GM19023 (cell line): Measurements from ENCODE around the gene LRRC63.
"Not testable (repeated sequence)": the region's sequence is repeated elsewhere in the genome, so short reads cannot be mapped to it uniquely, and the experiment has no call there.

Source experiments
- ATAC-seq: cut with Tn5 transposase; IDR thresholded peaks from one replicate; pipeline ENCODE4 v1.9.1; 2021; ENCODE audit warnings: mild to moderate bottlenecking, moderate library complexity; ENCODE audit not compliant: unreplicated experiment

The LRRC63 gene, protein sequence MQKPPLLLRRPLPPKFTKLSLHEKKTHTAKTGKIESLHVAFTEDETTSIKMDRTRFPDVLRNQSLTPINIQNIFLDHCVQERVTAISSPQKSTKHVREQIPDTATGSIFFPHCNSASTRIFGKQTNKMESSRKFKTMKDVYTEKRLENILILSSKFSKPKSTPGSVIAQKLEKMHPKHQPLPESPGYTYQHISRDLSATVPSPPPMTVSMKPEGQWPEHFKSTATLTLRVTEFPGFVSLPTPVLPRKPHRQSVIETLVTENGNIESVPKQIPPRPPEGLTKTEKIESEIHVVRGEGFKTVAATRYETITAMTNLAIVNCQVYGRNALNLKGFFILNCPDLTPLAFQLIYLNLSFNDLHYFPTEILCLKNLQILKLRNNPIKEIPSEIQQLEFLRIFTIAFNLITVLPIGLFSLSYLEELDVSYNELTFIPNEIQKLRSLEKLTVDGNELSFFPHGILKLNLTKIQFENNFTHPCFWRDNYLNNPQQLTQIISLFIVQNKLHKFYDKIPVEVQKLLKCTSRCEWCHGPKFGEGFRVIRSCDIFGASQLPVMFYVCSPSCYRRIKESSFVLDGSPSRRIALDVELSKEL

DNA sequence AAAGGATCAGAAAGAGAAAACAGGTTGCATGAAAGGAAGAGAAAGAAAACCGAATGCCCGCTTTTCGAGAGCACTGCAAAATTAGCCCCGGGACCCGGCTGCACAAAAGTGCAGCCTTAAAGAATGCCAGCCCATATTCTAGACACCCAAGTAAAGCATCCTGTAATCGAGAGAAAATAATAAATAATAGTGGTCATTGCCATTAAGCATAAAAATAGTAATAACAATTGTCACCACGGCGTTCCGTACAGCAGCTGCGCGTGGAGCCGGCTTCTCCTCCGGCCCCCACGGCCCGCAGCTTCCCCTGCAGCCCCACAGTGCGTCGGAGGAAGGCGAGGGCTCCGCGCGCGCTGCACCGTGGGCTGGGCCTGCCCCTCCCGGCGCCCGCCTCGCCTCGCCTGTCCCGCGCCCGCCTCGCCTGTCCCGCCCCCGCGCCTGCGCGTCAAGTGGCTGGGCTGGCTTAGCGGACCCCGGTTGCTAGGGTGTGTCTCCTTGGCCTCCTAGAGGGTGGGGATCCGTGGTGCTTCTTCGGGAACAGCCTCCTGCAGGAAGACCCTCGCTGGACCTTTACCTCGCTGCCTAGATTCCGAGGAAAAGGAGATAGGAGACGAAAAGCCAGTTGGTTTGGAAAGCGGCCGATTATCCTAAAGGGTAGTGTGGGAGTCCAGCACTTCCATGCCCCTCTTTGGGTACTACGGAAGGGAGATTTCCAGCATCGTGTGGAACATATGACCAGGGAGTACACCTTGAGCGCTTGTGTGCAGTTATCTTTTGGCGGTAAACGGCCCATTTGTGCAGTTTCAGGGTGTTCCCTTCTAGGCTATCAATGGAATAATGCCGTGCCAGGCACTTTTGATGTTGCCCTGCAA lies at the start of gene LRRC63:
LRRC63 (plus strand) TSS at position 446 of the 869 bp plus-strand sequence. CDS start 1,107 bp downstream, outside the sequence.
- peak; percentile 97 for ATAC-seq

DNA sequence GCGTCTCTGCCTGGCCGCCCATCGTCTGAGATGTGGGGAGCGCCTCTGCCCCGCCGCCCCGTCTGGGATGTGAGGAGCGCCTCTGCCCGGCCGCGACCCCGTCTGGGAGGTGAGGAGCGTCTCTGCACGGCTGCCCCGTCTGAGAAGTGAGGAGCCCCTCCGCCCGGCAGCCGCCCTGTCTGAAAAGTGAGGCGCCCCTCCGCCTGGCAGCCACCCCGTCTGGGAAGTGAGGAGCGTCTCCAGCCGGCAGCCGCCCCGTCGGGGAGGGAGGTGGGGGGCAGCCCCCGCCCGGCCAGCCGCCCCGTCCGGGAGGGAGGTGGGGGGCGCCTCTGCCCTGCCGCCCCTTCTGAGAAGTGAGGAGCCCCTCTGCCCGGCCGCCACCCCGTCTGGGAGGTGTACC lies 49.0 kb upstream of the LRRC63 start:
- ATAC-seq = not testable (repeated sequence)

DNA sequence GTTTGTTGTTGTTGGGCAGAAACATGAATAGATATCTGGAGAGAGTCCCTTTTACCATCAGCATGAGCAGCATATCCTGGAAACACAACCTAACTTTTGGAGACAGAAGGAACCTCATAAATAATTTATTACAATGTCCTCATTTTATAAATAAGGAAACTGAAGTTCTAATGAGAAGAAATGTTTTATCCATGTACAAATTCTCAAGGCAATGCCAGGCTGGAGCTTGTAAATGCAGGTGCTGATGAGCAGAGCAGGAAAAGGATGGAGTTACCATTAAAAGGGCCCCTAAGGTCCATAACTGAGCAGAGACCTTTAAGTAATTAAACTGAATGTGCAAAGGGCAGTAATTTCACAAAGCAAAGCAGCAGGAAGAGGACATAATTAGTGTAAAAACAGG lies 47.1 kb upstream of the LRRC63 start:
- no peak for ATAC-seq

DNA sequence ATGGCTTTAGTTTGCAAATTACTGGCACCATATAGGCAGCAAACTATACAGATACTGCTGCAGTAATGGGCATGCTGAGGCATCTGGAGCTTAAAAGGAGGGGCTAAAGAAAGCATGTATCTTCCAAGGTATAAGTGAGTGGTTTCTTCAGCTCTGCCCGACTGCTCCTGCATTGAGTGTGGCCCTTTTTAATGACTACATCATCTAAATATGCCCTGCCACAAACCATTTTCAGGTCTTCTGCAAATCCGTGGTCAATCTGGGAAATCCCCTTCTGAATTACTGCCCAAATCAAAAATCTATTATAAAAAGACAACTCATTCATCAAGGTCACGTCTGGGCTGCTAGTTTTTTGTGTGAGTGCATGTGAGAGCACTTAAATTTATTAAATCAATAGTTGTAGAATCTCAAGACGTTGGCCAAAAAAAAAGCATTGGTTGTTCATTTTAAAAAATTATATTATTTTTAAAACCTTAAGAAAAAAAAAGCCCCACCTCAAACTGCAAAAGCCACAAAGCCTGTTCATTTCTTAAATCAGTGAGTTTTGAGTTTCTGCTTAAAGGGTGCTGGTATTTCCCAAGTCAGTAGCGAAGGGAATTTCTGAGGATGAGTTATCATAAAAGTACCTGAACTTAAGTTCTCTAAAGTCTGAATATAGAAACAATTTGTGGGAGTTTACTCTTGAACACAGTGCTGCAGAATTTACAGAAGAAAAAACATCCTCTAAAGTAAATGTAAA lies 46.1 kb upstream of the LRRC63 start:
- peak; percentile 48 for ATAC-seq

DNA sequence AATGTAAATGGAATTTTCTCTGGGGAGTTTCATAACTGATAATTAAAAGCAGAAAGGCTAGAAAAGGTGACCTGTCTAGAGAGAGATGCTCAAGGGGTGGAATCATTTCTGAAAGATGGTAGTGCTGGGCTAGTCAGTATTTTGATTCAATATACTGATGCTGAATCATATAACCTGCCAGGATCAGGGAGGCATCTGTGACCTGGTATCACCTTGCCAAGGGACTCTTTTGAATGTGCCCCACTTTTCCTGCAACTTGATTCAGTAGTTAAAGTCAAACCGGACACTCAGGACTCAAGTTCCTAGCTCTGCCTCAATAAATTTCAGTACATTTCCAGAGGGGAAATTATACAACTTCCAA lies 45.5 kb upstream of the LRRC63 start:
- no peak for ATAC-seq

DNA sequence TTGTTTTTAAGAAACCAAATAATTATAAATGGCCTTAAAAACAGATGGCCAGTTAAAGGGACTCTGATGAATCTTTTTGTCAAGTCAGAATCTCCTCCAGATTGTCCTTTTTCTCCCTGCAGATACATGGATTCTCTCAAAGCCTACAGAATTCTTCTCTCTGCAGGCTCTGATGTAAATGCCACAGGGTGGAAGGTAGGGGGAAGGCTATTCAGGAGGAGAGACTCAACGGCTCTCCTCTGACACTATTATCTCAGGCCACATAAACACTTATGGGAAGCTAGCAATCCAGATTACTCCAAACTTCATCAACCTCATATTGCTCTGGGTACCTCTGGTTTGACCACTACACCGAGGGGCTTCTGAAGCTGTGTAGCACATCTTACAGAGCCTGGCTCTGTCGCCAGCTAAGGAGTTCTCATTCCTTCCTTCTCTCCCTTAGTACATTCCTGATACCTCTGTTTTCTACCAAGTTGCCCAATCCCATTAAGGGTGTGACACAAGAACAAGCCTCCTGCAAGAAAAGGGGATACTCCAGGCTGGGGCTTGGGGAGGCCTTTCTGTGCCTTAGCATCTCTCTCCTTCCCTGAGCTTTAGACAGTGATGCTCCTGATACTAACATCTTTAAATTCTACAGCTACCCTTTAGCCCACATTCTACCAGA lies 44.6 kb upstream of the LRRC63 start:
- ATAC-seq = no peak

DNA sequence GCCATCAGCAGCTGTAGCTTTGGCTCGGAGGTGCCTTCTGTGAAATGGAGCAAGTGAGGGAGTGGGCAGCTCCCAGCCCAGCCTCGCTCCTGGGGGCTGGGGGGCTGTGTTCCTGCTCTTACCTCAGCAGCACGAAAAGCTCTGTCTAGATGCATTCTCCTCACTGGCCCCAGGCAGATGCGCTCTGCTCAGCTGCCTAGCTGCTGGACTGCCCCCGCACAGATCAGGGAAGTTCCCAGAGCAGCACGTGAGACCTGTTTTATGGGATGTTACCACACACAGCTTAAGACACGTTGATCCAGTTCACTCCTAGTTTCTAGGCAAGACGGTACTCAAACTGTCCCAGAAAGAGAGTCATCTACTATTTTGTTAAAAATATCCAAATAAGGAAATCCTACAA lies 43.4 kb upstream of the LRRC63 start:
- ATAC-seq = peak; percentile 34

DNA sequence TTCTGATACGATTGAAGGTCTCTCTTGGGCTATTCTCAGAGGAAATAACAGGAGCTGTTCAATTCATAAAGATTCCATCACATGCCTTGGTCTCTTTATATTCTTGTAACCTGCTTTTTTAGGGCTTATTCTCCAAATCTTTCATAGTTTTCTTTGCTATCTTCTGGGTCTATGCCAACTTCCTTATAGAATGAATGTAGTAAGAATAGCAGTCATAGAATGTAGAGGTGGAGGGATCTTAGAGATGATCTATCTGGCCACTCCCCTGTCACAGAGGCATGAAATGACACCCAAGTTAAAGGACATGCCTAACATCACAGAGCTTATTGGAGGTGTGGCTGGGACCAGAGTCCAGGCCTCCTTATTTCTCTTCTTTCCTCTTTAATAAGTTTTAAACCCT lies 42.9 kb upstream of the LRRC63 start:
- no peak for ATAC-seq

DNA sequence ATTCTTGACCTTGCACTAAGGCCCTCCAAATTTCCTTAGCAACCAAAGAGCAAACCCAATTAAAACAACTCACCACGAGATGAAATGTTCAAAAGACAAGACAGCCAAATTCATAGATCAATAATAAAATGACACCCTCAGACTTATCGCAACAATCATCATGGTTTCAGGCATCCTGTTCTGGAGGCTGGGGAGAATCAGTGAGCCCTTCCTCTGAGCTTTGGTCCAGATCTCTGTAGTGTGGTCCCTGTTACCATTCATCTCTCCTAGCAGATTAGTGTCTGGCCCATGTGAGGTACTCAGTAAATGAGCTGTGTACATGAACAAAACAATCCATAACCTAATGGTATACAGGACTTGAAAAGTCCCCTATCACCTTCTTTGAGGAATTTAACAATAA lies 42.0 kb upstream of the LRRC63 start:
- ATAC-seq = no peak

DNA sequence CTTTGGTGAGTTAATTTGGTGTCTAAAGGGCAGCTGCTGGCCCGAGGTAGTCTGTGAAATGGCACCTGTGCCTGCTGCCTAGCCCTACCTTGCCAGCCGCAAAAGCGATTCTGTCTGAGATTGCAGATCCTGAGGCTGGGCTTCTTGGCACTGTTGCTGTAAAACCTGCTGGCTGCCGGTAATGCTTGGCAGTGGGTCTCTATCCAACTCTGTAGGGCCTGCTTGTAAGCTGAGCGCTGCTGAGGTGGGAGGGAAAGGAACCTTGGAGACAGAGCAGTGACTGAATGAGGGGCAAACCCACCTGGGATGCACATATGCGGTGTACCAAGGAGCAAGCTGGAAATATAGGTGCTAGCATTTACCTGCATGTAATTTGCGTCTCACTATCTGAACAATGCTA lies 41.5 kb upstream of the LRRC63 start:
- ATAC-seq = no peak

DNA sequence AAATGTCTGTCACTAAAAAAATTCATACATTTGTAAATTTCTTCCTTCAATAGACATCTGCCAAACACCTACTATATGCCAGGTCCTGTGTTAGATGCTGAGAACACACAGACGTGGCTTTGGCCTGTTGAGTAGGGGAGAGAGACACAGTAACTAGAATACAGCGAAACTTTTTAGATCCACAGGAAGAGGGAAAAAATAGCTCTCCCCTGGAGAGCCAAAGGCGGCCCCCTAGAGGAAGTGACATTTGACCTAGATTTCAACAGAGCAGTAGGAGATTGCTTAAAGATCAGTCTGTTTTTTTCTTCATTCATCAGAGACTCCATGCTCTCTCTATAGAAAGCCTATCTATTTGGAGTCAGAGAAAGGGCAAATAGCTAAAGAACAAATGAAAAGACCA lies 41.0 kb upstream of the LRRC63 start:
- ATAC-seq = no peak

DNA sequence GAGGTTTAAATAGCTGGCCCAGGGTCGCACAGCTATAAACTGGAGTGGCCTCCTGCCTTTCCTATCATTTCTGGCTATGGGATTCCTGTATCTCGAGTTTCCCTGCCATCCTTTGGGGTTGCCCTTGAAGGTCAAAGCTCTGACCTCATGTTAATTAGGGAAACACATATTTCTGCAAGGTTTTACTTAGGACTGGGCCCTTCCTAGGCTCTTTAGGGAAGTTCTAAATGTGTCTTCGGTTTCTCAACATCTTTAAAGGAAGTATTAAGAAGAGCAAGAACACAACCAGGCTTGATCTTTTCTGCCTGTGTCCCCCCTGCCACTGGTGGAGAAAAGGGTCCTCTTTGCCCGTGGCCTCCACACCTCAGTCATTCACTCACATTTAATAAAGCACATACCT lies 40.5 kb upstream of the LRRC63 start:
- ATAC-seq = no peak

DNA sequence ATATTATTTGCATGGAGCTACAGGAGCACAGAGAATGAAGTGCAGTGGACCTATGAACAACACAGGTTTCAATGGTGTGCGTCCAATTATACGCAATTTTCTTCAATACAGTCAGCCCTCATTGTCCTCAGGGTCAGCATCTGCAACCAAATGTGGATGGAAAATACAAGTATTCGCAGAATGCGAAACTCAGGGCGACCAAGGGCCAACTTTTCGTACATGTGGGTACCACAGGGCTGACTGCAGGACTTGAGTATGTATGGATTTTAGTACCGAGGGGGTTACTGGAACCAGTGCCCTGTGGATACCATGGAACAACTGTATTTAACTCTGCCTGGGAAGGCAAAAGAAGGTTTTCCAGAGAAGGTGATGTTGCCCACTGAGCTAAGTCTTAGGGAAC lies 40.0 kb upstream of the LRRC63 start:
- no peak for ATAC-seq

DNA sequence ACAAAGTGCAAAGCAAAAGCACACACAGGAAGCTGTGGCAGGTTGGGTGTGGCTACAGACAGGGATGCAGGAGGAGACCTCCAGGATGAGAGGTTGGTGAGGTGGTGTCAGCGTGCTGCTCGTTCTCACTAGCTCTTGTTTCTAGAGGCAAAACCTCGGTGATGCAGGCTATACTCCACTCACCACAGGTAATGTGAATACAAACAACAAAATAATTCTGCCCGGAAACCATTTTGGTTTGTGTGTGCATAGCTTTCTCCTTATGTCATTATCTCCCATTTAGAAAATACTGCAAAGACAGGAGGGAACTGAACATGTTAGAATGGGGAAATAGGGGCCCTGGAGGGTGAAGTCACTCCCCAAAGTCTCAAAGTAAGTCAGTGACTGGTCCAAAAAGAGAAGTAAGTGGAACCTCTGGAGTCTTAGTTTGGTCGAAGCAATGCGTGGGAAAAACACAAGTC lies 39.2 kb upstream of the LRRC63 start:
- ATAC-seq = no peak

DNA sequence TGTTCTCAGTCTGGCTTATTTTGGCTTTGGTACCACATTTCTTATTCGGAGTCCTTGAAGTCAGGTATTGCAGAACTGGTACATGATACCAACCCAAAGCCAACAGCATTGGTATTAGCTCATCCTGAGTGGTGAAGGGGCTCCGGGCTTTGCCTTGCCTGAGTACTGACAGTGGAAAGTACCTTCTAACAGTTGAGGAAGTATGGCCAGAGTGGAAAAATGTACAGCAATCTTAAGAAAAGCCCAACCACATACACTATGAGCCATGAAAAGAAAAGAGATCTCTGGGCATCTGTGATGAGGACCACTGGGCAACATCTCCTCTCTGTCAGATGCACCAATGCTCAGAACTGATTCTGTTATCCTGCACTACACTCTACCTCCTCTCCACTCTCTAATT lies 38.1 kb upstream of the LRRC63 start:
- ATAC-seq = peak; percentile 35

DNA sequence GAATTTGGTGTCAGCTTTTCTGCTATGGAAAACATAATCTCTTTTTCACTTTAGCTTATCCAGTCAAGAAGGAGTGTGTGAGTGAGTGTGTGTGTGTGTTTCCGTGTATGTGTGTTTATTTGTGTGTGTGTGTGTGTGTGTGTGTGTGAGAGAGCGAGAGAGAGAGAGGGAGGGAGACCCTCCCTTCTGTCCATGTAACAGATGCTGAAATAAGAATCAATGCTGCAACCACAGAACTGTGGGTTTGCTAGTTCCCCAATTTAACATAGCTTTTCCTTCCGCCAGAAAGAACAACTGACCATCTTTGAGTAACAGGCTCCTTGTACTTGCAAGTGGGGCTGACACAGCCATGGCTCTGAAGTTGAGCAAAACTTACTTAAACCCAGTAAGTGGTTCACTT lies 35.0 kb upstream of the LRRC63 start:
- ATAC-seq = peak; percentile 44

DNA sequence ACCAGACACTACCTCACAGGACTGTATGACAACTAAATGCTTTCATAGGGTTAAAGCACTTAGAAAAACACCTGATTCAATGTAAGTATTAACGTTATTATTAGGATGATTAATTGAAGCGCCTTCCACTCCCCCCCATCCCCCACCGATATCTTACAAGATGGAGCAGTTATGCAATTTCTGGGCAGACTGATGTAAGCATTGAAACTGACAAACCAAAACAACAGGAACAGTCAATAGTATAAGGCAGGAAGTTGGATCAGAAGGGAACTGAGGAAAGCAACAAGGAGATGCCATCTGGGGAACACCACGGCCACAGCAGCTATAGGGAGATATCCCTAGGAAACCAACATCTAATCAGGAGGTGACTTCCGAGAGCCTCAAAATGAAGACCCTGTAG lies 33.6 kb upstream of the LRRC63 start:
- ATAC-seq = no peak

DNA sequence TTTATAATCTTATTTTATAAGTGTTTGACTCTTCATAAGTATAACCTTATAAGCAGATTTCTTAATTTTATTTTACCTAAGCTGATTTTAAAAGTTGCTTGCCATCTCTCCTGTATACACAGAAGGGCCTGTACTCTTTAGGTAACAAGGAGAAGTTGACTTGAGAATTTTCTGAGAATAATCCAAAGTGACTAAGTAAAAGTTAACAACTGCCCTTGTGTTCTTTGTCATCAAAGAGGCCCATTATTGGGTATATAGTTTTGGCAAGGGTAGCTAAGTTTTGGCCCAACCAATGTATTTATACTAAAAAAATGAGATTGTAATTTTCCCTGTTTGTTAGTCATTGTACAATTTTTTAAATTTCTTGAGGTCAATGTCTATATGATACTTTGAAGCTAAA lies 32.9 kb upstream of the LRRC63 start:
- no peak for ATAC-seq

DNA sequence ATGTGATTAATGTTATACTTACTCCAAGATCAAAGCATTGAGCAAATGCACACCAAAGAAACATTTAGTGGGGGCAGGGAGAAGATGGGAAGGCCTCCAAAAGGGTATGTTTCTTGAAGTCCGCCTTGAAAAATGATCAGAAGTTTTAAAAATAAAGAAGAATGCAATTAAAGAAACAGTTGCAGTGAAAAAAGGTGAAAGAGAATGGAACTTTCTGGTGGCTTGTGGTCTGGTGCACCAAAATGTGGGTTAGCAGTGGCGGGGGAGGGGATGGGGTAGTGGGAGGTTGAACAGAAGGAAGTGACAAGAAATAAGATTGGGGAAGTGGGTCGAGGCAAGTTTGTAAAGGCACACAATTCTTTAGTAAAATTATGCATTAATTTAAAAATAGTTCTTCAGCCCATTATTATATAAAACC lies 32.2 kb upstream of the LRRC63 start:
- no peak for ATAC-seq

DNA sequence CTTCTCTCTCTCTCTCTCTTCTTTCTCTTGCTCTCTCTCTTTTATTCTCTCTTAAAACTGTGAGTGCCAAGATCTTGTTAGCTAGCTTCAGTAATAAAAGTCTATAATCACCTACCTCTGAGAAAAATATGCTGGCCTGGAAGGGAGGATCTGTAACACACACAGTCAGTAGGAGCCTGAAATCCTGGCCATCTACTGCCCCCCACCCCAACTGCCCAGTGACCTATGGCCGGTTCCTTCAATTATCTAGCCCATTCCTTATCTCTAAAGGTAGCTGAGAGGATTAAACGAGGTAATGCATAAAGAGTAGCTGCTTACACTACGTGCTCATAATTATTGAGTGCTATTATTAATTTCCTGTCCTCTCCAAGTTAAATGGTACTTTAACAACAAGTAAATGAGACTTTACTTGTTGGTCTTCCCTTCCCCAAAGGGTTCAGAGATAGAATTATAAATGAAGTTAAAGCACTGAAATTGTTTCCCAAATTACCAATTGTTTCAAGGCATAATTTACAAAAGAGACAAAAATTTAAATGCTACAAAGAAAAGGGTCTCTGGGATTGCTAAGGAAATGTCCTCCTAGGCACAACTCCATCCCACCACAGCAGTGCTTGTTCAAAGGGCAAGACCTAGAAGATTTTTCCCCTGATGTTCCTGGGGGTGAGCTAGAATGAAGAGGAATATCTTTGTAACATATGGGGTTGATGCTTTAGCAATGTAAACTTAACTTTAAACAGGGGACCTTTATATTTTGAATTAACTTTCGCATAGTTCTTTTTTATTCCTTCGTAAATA lies 31.6 kb upstream of the LRRC63 start:
- ATAC-seq = no peak
